Uterus (tissue), 4 donors: ENCODE measurements around the gene ZNF738. TPM values are rescaled to one million over a fixed set of nuclear protein-coding genes. Genes with fewer than 3 reads are reported as not detected.

Experiments used
- DNase-seq, 2 donors: peaks; one replicate each; pipeline ENCODE4 v3.0.0-alpha.2; 2019 to 2020
- H3K27ac ChIP-seq, 2 donors: fragments of 200-600 bp; sonication (generic); 1 replicate in 1 of 2; 2 replicates in 1 of 2; pipeline ENCODE4 v1.5.1; 2016 to 2018
- H3K27me3 ChIP-seq, 2 donors: fragments of 200-600 bp; sonication (generic); one replicate each; pipeline ENCODE4 v1.5.1; 2018 to 2019; ENCODE audit warnings: control low read depth in 1 of 2
- H3K36me3 ChIP-seq, 2 donors: fragments of 200-600 bp; sonication (generic); one replicate each; pipeline ENCODE4 v1.5.1; 2019; ENCODE audit warnings: control low read depth in 1 of 2
- H3K4me1 ChIP-seq, 2 donors: fragments of 200-600 bp; sonication (generic); one replicate each; pipeline ENCODE4 v1.5.1; 2018 to 2019; ENCODE audit warnings: control low read depth in 1 of 2
- H3K4me3 ChIP-seq, 2 donors: fragments of 200-600 bp; sonication (generic); 1 replicate in 1 of 2; 2 replicates in 1 of 2; pipeline ENCODE4 v1.5.1; 2018 to 2019; ENCODE audit warnings: mild to moderate bottlenecking in 1 of 2
- H3K9me3 ChIP-seq, 2 donors: fragments of 200-600 bp; sonication (generic); one replicate each; pipeline ENCODE4 v1.5.1; 2019; ENCODE audit warnings: control low read depth in 1 of 2
- POLR2A ChIP-seq, 2 donors: fragments of 450-650 bp; IDR thresholded peaks; one replicate each; pipeline ENCODE4 v1.6.1; 2016; ENCODE audit warnings: antibody characterized with exemption in 2 of 2, mild to moderate bottlenecking in 1 of 2, moderate library complexity in 1 of 2
- intact Hi-C: fragments of 100-400 bp; cut with DNase I; formaldehyde crosslinking; loops from one replicate; pipeline ENCODE4 v1.15.1; 2023; ENCODE audit warnings: low total_unique reads
- total RNA-seq, 4 donors: library from RNA; depleted of rRNA in 3 of 4; stranded (reverse); fragments of >200 nt in 3 of 4; gene quantifications; one replicate each; pipeline versions ENCODE4 v1.1.0 to v1.2.4, GENCODE V29; 2014 to 2023
- TF ChIP-seq, protein P1 (sequence below), 4 experiments: fragments of 200-600 bp in 2 of 4; fragments of 450-650 bp in 2 of 4; sonication (generic) in 2 of 4; IDR thresholded peaks; one replicate each; pipeline ENCODE4 v1.5.1; 2016 to 2019; ENCODE audit warnings: antibody characterized with exemption in 4 of 4, mild to moderate bottlenecking in 2 of 4, moderate library complexity in 1 of 4
- donor health status: DM: yes; HTN: yes; CAD: no.

Gene ZNF738
- total RNA-seq, 4 donors from 2014 or later = 0.59 to 48.8 (median 3.3) TPM

DNA sequence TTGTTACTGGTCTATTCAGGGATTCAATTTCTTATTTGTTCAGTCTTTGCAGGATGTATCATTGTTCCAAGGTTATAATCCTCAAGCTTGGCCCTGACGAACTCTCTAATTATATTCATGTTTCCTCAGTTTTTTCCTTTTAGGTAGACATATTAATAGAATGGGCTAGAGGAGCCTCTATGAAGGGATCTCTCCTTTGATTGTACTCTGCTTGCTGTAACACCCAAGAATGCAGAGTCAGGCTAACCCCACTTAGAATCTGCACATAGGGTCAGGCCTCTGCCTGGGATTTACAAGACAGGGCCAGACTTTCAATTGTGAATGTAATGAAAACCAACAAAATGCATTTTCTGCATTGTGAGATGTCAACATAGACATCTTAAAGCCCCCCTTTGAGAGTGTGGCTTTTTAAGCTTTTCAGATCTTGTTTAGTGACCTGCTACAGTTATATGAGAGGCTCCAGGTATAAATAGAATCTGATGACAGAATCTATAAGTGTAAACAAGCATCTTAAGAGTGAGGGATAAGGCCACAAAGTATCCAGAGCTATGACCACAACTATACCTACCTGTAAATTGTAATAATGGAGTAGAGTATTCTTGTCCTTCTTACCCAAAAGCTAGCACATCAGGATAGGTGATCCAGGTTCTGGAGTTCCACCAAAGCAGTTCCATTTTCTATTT lies 43.6 kb downstream of the ZNF738 start:
- TF ChIP-seq, protein P1, sequence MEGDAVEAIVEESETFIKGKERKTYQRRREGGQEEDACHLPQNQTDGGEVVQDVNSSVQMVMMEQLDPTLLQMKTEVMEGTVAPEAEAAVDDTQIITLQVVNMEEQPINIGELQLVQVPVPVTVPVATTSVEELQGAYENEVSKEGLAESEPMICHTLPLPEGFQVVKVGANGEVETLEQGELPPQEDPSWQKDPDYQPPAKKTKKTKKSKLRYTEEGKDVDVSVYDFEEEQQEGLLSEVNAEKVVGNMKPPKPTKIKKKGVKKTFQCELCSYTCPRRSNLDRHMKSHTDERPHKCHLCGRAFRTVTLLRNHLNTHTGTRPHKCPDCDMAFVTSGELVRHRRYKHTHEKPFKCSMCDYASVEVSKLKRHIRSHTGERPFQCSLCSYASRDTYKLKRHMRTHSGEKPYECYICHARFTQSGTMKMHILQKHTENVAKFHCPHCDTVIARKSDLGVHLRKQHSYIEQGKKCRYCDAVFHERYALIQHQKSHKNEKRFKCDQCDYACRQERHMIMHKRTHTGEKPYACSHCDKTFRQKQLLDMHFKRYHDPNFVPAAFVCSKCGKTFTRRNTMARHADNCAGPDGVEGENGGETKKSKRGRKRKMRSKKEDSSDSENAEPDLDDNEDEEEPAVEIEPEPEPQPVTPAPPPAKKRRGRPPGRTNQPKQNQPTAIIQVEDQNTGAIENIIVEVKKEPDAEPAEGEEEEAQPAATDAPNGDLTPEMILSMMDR (IDR thresholded peaks at IDR 0.05) = no peak
- TF ChIP-seq POLR2A (IDR thresholded peaks at IDR 0.05) = no peak
- no peak for DNase-seq
- Histone ChIP-seq H3K27ac (no peak overlapping the region), H3K27me3 (no peaks in the 10 kb centered on the region), H3K4me1 (peaks cover 0 to 7% of the 10 kb centered on the region in 2 donors), H3K9me3 (no peaks in the 10 kb centered on the region), H3K36me3 (no peaks in the 10 kb centered on the region), H3K4me3 (no peak overlapping the region)
- intact Hi-C loops = no loop called here

DNA sequence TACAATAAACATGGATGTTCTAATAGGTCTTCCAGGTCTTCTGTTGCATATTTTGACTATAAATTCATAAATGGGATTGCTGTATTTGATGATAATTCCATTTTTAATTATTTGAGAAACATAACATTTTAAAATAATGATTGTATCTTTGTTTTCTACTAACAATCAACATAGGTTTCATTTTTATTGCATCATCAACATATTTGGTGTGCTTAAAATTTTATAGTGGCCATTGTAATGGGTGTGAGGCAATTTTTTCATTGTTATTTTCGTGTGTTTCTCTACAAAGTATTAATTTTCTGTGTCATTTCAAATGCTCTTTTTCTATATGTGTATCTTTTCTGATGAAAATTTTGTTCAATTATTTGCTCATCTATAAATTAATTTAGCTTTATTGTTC lies 51.4 kb downstream of the ZNF738 start:
- Histone ChIP-seq H3K4me1 (no peaks in the 10 kb centered on the region), H3K4me3 (no peak overlapping the region), H3K27me3 (no peaks in the 10 kb centered on the region), H3K36me3 (no peaks in the 10 kb centered on the region), H3K9me3 (no peaks in the 10 kb centered on the region), H3K27ac (no peak overlapping the region)
- intact Hi-C loops = no loop called here
- no peak for TF ChIP-seq POLR2A (IDR thresholded peaks at IDR 0.05)
- TF ChIP-seq, protein P1 (IDR thresholded peaks at IDR 0.05) = no peak
- DNase-seq = no peak

DNA sequence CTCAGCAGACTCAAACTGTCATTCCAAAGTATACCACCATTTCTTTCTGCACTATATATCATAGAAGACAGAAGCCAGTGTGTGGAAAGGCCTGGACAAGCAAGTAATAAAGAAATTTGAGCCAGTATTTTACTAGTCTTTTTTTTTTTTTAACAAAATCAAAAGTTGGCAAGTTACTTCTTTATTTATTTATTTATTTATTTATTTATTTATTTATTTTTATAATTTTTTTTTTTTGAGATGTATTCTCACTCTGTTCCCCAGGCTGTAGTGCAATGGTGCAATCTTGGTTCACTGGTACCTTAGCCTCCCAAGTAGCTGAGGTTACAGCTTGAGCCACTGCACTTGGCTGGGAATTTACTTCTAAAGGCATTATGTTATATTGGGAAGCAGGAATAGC lies 63.4 kb downstream of the ZNF738 start:
- H3K36me3 ChIP-seq = no peaks in the 10 kb centered on the region
- DNase-seq = no peak
- peaks cover 0 to 37% of the 10 kb centered on the region in 2 donors for H3K9me3 ChIP-seq
- TF ChIP-seq, protein P1 (IDR thresholded peaks at IDR 0.05) = no peak
- no peak for TF ChIP-seq POLR2A (IDR thresholded peaks at IDR 0.05)
- intact Hi-C loops = no loop called here
- H3K27me3 ChIP-seq = no peaks in the 10 kb centered on the region
- H3K4me3 ChIP-seq = no peak overlapping the region
- no peaks in the 10 kb centered on the region for H3K4me1 ChIP-seq
- H3K27ac ChIP-seq = no peak overlapping the region

DNA sequence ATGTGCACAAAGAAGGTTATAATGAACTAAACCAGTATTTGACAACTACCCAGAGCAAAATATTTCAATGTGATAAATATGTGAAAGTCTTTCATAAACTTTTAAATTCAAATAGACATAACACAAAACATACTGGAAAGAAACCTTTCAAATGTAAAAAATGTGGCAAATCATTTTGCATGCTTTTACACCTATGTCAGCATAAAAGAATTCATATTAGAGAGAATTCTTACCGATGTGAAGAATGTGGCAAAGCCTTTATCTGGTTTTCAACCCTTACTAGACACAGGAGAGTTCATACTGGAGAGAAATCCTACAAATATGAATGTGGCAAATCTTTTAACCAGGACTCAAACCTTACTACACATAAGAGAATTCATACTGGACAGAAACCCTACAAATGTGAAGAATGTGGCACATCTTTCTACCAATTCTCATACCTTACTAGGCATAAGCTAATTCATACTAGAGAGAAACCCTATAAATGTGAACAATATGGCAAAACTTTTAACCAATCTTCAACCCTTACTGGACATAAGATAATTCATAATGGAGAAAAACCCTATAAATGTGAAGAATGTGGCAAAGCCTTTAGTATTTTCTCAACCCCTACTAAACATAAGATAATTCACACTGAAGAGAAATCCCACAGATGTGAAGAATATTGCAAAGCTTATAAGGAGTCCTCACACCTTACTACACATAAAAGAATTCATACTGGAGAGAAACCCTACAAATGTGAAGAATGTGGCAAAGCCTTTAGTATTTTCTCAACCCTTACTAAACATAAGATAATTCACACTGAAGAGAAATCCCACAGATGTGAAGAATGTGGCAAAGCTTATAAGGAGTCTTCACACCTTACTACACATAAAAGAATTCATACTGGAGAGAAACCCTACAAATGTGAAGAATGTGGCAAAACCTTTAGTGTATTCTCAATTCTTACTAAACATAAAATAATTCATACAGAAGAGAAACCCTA lies 64.5 kb downstream of the ZNF738 start:
- Histone ChIP-seq H3K9me3 (peaks cover 0 to 37% of the 10 kb centered on the region in 2 donors), H3K4me1 (no peaks in the 10 kb centered on the region), H3K27ac (no peak overlapping the region), H3K27me3 (no peaks in the 10 kb centered on the region), H3K4me3 (no peak overlapping the region), H3K36me3 (no peaks in the 10 kb centered on the region)
- no peak for DNase-seq
- TF ChIP-seq, protein P1 (IDR thresholded peaks at IDR 0.05) = no peak
- no peak for TF ChIP-seq POLR2A (IDR thresholded peaks at IDR 0.05)
- intact Hi-C loops = no loop called here

Other genes starting within 250 kb of the ZNF738 start
- 10 to 100 TPM in 2 of 4 donors, 1 to 10 TPM in 2; 2.1 to 25.2 (median 11.8) TPM for gene ZNF431, start 217.0 kb upstream of the ZNF738 start, total RNA-seq
- 10 to 100 TPM in 3 of 4 donors, 1 to 10 TPM in 1; 2.3 to 30.4 (median 26.1) TPM for gene ZNF708, start 29.6 kb upstream of the ZNF738 start, total RNA-seq
- 10 to 100 TPM; 23.5 to 59.4 (median 42.7) TPM for gene ZNF493, start 38.1 kb downstream of the ZNF738 start, total RNA-seq
- 10 to 100 TPM in 3 of 4 donors, 1 to 10 TPM in 1; 3.3 to 17.0 (median 15.9) TPM for gene ZNF429, start 146.6 kb downstream of the ZNF738 start, total RNA-seq